ENCODE data around the gene FANCD2. TPM values are rescaled to one million over a fixed set of nuclear protein-coding genes. Genes with fewer than 3 reads are reported as not detected.

FANCD2 gene
- total and polyA plus RNA-seq, 2 experiments from 2014 or later, result 61.5 to 71.6 TPM

DNA sequence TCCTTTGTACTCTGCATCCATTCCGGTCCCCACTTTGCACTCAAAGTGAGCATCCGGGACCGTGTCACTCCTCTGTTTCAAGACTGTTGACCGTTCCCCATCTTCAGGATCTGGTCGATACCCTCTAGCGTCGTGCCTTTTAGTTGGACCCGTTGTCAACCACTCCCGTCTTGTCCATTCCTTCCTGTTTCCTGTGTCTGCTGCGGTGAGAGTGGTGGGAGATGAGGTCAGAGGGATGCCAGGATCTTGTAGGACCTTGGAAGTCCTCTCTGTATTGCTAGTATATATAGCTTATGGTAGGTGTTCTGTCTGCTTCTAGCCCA lies 89.9 kb downstream of the FANCD2 start (continued):
- TF ChIP-seq, protein P1, sequence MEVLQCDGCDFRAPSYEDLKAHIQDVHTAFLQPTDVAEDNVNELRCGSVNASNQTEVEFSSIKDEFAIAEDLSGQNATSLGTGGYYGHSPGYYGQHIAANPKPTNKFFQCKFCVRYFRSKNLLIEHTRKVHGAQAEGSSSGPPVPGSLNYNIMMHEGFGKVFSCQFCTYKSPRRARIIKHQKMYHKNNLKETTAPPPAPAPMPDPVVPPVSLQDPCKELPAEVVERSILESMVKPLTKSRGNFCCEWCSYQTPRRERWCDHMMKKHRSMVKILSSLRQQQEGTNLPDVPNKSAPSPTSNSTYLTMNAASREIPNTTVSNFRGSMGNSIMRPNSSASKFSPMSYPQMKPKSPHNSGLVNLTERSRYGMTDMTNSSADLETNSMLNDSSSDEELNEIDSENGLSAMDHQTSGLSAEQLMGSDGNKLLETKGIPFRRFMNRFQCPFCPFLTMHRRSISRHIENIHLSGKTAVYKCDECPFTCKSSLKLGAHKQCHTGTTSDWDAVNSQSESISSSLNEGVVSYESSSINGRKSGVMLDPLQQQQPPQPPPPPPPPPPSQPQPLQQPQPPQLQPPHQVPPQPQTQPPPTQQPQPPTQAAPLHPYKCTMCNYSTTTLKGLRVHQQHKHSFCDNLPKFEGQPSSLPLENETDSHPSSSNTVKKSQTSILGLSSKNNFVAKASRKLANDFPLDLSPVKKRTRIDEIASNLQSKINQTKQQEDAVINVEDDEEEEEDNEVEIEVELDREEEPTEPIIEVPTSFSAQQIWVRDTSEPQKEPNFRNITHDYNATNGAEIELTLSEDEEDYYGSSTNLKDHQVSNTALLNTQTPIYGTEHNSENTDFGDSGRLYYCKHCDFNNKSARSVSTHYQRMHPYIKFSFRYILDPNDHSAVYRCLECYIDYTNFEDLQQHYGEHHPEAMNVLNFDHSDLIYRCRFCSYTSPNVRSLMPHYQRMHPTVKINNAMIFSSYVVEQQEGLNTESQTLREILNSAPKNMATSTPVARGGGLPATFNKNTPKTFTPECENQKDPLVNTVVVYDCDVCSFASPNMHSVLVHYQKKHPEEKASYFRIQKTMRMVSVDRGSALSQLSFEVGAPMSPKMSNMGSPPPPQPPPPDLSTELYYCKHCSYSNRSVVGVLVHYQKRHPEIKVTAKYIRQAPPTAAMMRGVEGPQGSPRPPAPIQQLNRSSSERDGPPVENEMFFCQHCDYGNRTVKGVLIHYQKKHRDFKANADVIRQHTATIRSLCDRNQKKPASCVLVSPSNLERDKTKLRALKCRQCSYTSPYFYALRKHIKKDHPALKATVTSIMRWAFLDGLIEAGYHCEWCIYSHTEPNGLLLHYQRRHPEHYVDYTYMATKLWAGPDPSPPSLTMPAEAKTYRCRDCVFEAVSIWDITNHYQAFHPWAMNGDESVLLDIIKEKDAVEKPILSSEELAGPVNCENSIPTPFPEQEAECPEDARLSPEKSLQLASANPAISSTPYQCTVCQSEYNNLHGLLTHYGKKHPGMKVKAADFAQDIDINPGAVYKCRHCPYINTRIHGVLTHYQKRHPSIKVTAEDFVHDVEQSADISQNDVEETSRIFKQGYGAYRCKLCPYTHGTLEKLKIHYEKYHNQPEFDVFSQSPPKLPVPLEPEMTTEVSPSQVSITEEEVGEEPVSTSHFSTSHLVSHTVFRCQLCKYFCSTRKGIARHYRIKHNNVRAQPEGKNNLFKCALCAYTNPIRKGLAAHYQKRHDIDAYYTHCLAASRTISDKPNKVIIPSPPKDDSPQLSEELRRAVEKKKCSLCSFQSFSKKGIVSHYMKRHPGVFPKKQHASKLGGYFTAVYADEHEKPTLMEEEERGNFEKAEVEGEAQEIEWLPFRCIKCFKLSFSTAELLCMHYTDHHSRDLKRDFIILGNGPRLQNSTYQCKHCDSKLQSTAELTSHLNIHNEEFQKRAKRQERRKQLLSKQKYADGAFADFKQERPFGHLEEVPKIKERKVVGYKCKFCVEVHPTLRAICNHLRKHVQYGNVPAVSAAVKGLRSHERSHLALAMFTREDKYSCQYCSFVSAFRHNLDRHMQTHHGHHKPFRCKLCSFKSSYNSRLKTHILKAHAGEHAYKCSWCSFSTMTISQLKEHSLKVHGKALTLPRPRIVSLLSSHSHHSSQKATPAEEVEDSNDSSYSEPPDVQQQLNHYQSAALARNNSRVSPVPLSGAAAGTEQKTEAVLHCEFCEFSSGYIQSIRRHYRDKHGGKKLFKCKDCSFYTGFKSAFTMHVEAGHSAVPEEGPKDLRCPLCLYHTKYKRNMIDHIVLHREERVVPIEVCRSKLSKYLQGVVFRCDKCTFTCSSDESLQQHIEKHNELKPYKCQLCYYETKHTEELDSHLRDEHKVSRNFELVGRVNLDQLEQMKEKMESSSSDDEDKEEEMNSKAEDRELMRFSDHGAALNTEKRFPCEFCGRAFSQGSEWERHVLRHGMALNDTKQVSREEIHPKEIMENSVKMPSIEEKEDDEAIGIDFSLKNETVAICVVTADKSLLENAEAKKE (CRISPR knock-in tag; IDR thresholded peaks at IDR 0.05), result no peak
- TF ChIP-seq, protein P2, sequence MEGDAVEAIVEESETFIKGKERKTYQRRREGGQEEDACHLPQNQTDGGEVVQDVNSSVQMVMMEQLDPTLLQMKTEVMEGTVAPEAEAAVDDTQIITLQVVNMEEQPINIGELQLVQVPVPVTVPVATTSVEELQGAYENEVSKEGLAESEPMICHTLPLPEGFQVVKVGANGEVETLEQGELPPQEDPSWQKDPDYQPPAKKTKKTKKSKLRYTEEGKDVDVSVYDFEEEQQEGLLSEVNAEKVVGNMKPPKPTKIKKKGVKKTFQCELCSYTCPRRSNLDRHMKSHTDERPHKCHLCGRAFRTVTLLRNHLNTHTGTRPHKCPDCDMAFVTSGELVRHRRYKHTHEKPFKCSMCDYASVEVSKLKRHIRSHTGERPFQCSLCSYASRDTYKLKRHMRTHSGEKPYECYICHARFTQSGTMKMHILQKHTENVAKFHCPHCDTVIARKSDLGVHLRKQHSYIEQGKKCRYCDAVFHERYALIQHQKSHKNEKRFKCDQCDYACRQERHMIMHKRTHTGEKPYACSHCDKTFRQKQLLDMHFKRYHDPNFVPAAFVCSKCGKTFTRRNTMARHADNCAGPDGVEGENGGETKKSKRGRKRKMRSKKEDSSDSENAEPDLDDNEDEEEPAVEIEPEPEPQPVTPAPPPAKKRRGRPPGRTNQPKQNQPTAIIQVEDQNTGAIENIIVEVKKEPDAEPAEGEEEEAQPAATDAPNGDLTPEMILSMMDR (conservative IDR thresholded peaks at IDR 0.05; ENCODE audit: low read depth in 2 of 2), result no peak
- TF ChIP-seq EZH2phosphoT487 (IDR thresholded peaks at IDR 0.05; ENCODE audit: unreplicated experiment), result no peak
- no peak for TF ChIP-seq NANOG (IDR thresholded peaks at IDR 0.05; ENCODE audit: borderline replicate concordance)

DNA sequence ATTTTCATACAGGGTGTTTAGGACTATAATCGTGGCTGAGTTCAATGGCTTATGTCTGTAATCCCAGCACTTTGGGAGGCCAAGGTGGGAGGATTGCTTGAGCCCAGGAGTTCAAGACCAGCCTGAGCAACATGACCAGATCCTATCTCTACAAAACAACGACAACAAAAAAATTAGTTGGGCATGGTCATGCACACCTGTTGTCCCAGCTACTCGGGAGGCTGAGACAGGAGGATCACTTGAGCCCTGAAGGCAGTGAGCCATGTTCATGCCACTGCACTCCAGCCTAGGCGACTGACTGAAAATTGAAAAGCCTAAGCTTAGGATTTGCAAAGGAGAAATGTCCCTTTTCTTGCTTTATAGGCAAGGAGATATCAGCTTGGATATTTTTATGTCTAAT lies 90.7 kb downstream of the FANCD2 start:
- Histone ChIP-seq H3K4me1 (ENCODE audit: insufficient read depth) (peaks cover 4% of the 10 kb centered on the region), H4K20me1 (replicated peaks; ENCODE audit: insufficient read depth) (peaks cover 13% of the 10 kb centered on the region; the same call in 1 of the 2 replicates), H3K79me2 (replicated peaks; ENCODE audit: insufficient read depth) (peaks cover 61% of the 10 kb centered on the region), H3K9me2 (ENCODE audit: insufficient read depth) (no peaks in the 10 kb centered on the region), H3K4me2 (peak overlapping the region; percentile 96), H3K27me3 (ENCODE audit: insufficient read depth) (no peaks in the 10 kb centered on the region), H3K27ac (ENCODE audit: low read depth) (no peak overlapping the region), H3F3A (replicated peaks; ENCODE audit: low read depth) (0 out of 2 replicates have a peak, but pooled peaks cover 4% of the 10 kb centered on the region), H3K36me3 (ENCODE audit: insufficient read depth) (peaks cover 5% of the 10 kb centered on the region; the same call in 1 of the 2 replicates), H2AFZ (no peak overlapping the region), H3K4me3 (peak overlapping the region; percentile 98; the same call in 1 of the 2 replicates)
- peaks cover 11% of the 10 kb centered on the region; the same call in 2 of the 3 replicates for H3K36me3 Mint-ChIP-seq (ENCODE audit: low read depth)
- peaks cover 6% of the 10 kb centered on the region for H3K4me1 Mint-ChIP-seq
- H3K27me3 Mint-ChIP-seq (ENCODE audit: insufficient read depth, low read depth, poor library complexity), result peaks cover 10% of the 10 kb centered on the region
- H3K9me3 Mint-ChIP-seq, result no peaks in the 10 kb centered on the region; the same call in 2 of the 3 replicates
- no peak overlapping the region for H3K27ac Mint-ChIP-seq
- DNase-seq (ENCODE audit: low spot score), result no peak
- H3K4me3 Mint-ChIP-seq, result peak overlapping the region; percentile 99; the same call in 2 of the 3 replicates
- no peak for ATAC-seq
- TF ChIP-seq NANOG (IDR thresholded peaks at IDR 0.05; ENCODE audit: borderline replicate concordance) (no peak), EZH2 (IDR thresholded peaks at IDR 0.05; ENCODE audit: low read depth, unreplicated experiment) (no peak)
- TF ChIP-seq, protein P2 (conservative IDR thresholded peaks at IDR 0.05; ENCODE audit: low read depth in 2 of 2), result no peak
- TF ChIP-seq, protein P3, sequence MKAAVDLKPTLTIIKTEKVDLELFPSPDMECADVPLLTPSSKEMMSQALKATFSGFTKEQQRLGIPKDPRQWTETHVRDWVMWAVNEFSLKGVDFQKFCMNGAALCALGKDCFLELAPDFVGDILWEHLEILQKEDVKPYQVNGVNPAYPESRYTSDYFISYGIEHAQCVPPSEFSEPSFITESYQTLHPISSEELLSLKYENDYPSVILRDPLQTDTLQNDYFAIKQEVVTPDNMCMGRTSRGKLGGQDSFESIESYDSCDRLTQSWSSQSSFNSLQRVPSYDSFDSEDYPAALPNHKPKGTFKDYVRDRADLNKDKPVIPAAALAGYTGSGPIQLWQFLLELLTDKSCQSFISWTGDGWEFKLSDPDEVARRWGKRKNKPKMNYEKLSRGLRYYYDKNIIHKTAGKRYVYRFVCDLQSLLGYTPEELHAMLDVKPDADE (IDR thresholded peaks at IDR 0.05), result no peak
